Upper lobe of right lung (tissue), 1 donor: Measurements from ENCODE around the gene NDUFS2. TPM values are rescaled to one million over a fixed set of nuclear protein-coding genes. Genes with fewer than 3 reads are reported as not detected.

Experiments used
- ATAC-seq: fragments of 200-7000 bp; cut with Tn5 transposase; one replicate; pipeline ENCODE4 v1.9.1; 2020; ENCODE audit warnings: mild to moderate bottlenecking, moderate library complexity
- DNase-seq: peaks from one replicate; pipeline ENCODE4 v3.0.0-alpha.2; 2020
- H3K27ac ChIP-seq: fragments of 200-600 bp; one replicate; pipeline ENCODE4 v1.8.0; 2022
- H3K27me3 ChIP-seq: fragments of 200-600 bp; one replicate; pipeline ENCODE4 v1.8.0; 2022; ENCODE audit warnings: mild to moderate bottlenecking
- H3K36me3 ChIP-seq: fragments of 200-600 bp; one replicate; pipeline ENCODE4 v1.8.0; 2022
- H3K4me1 ChIP-seq: fragments of 200-600 bp; one replicate; pipeline ENCODE4 v1.8.0; 2022
- H3K4me3 ChIP-seq: fragments of 200-600 bp; one replicate; pipeline ENCODE4 v1.8.0; 2022; ENCODE audit warnings: mild to moderate bottlenecking
- H3K9me3 ChIP-seq: fragments of 200-600 bp; one replicate; pipeline ENCODE4 v1.8.0; 2022
- CTCF ChIP-seq: fragments of 200-600 bp; IDR thresholded peaks from one replicate; pipeline ENCODE4 v1.8.0; 2022; ENCODE audit warnings: antibody characterized with exemption
- intact Hi-C: fragments of 100-400 bp; cut with DNase I; formaldehyde crosslinking; loops from one replicate; pipeline ENCODE4 v1.11.0; 2022
- total RNA-seq: library from RNA; stranded (reverse); fragmentation: NEBNext Ultra II Directional; extraction: Animal tissue kit (Norgen Biotek cat#: 25700); gene quantifications from one replicate; pipeline ENCODE4 v1.2.1, GENCODE V29; 2021
- donor health status: DM: no; HTN: yes; CAD: no; lungs with severe emphysema.

NDUFS2 gene
- total RNA-seq, 1 donor from 2014 or later = 66.9 TPM

DNA sequence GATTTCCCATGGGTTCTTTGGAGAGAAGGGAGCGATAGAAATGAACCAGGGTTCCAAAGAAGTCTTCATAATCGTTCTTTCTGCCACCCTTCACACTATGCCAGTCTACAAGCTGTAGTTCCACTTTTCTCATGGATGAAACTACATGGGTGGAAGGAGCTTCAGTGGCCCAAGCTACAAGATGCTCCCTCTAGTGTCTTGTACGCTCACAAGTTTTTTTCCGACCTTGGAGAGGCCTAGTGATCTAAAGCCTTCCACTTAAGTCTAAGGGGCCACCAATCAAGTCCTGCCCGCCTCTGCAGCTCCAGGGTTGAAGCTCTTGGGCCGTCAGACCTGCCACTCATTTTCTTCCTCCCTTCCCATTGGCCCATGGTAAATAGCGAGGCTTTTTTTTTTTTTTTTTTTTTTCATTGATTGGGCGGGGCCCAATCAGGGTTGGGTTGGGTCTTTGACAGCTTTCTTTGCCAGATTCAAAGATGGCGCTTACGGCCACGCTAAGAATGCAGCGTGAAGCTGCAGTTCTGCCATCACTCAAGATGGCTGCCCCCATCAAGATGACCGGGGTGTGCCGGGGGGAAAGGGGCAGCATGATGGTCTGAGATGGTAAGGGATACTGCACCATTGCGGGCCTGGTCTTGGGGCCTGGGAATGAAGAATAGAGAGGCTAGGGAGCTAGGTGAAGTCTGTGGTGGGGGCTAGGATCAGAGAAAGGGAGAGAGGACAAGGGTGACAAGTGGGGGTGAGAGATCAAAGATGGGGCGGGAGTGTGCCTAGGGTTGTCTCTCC lies 23.6 kb downstream of the NDUFS2 start, which contains the start of gene TOMM40L:
Gene TOMM40L, plus strand, starts transcription at position 527 of the 786 bp plus-strand sequence. CDS start 430 bp downstream, outside the sequence.
- peak within 1 kb of the TSS; percentile 66 for H3K27ac ChIP-seq
- TF ChIP-seq CTCF = peak; percentile 55
- peak; percentile 94 for ATAC-seq

GRCh38 chr1:161226320-161226711 lies 24.1 kb downstream of the NDUFS2 start:
- peak overlapping the region; percentile 75 for H3K4me3 ChIP-seq
- no peak for TF ChIP-seq CTCF
- no peaks in the 10 kb centered on the region for H3K9me3 ChIP-seq
- ATAC-seq (no peak), DNase-seq (no peak)
- intact Hi-C loops = loop anchor here (10.0 kb wide), 1 partner anchor 158 kb away; no protein-coding TSS in a partner anchor
- H3K4me1 ChIP-seq = peaks cover 21% of the 10 kb centered on the region
- H3K27ac ChIP-seq = peak overlapping the region; percentile 47
- peaks cover 22% of the 10 kb centered on the region for H3K36me3 ChIP-seq
- no peaks in the 10 kb centered on the region for H3K27me3 ChIP-seq

More for the DNA sequence above, 23.6 kb downstream of the NDUFS2 start, which contains the start of gene TOMM40L:
- no peaks in the 10 kb centered on the region for H3K27me3 ChIP-seq
- H3K4me1 ChIP-seq = peaks cover 21% of the 10 kb centered on the region
- intact Hi-C loops = loop anchor here (10.0 kb wide), 1 partner anchor 159 kb away; no protein-coding TSS in a partner anchor
- H3K36me3 ChIP-seq = peaks cover 22% of the 10 kb centered on the region
- H3K9me3 ChIP-seq = no peaks in the 10 kb centered on the region
- peak within 1 kb of the TSS; percentile 75 for H3K4me3 ChIP-seq
- peak; percentile 91 for DNase-seq

- peaks cover 21% of the 10 kb centered on the region for H3K4me1 ChIP-seq
- TF ChIP-seq CTCF = no peak
- H3K36me3 ChIP-seq = peaks cover 22% of the 10 kb centered on the region
- no peaks in the 10 kb centered on the region for H3K27me3 ChIP-seq
- no peaks in the 10 kb centered on the region for H3K9me3 ChIP-seq
- no peak overlapping the region for H3K27ac ChIP-seq
- intact Hi-C loops = loop anchor here (10.0 kb wide), 1 partner anchor 158 kb away; no protein-coding TSS in a partner anchor
- peak overlapping the region; percentile 75 for H3K4me3 ChIP-seq
- no peak for ATAC-seq
- DNase-seq = no peak
Observed at GRCh38 chr1:161226759-161227158, 24.6 kb downstream of the NDUFS2 start.

- ATAC-seq = peak; percentile 77
- Histone ChIP-seq H3K9me3 (no peaks in the 10 kb centered on the region), H3K27ac (peak overlapping the region; percentile 37), H3K36me3 (peaks cover 22% of the 10 kb centered on the region), H3K4me3 (peak overlapping the region; percentile 28), H3K4me1 (peaks cover 21% of the 10 kb centered on the region), H3K27me3 (no peaks in the 10 kb centered on the region)
- intact Hi-C loops = loop anchor here (10.0 kb wide), 1 partner anchor 157 kb away; no protein-coding TSS in a partner anchor
- peak; percentile 90 for DNase-seq
- peak; percentile 93 for TF ChIP-seq CTCF
Observed at GRCh38 chr1:161227196-161227871, 25.2 kb downstream of the NDUFS2 start.

GRCh38 chr1:161228032-161228431 lies 25.9 kb downstream of the NDUFS2 start:
- H3K4me3 ChIP-seq = no peak overlapping the region
- peak overlapping the region; percentile 37 for H3K27ac ChIP-seq
- no peak for DNase-seq
- peaks cover 21% of the 10 kb centered on the region for H3K4me1 ChIP-seq
- no peak for TF ChIP-seq CTCF
- intact Hi-C loops = loop anchor here (10.0 kb wide), 1 partner anchor 157 kb away; no protein-coding TSS in a partner anchor
- peaks cover 22% of the 10 kb centered on the region for H3K36me3 ChIP-seq
- ATAC-seq = no peak
- no peaks in the 10 kb centered on the region for H3K27me3 ChIP-seq
- H3K9me3 ChIP-seq = no peaks in the 10 kb centered on the region
